ENCODE data around the gene GRPR. TPM values are rescaled to one million over a fixed set of nuclear protein-coding genes. Genes with fewer than 3 reads are reported as not detected.

Gene GRPR
- total and polyA plus RNA-seq, 10 of the 15 experiments (the other 5 are each of a cell fraction or from before 2014, with no cell fraction given): 0.10 to 3.7 (median 0.21) TPM; not detected in 1

DNA sequence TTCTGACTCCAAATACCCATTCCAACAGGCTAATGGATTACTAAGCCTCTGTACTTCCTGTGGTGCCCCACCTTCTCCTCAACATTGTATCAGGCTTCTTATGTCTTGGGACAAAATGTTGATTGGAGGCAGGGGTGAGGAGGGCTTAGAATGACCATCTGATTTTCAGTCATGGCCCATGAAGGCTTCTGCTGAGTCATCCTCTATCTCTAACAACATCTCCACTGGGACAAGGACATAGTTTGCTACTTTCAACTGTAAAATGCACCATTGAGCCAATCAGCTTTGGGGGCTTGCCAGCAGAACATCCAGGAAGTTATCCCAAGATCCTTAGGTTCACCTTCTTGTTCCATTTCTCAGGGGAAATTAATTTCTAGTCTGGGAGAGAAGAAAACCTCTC, 73.5 kb downstream of the GRPR start:
- intact Hi-C loops (cut with micrococcal nuclease; ENCODE audit: unreplicated experiment) (no loop called here), in situ Hi-C loops (cut with MboI) (no loop called here)
- no peaks in the 10 kb centered on the region for H3K79me2 ChIP-seq (ENCODE audit: control insufficient read depth, insufficient read depth, low read length)
- H3K36me3 ChIP-seq (ENCODE audit: control insufficient read depth in 2 of 2, insufficient read depth in 2 of 2, low read length in 1 of 2): no peaks in the 10 kb centered on the region
- H3K9me3 ChIP-seq (replicated peaks; ENCODE audit: control insufficient read depth, insufficient read depth, low read length): no peaks in the 10 kb centered on the region
- no peak overlapping the region for H3K9ac ChIP-seq (ENCODE audit: control insufficient read depth, insufficient read depth, low read length)
- H3K27ac ChIP-seq (ENCODE audit: control insufficient read depth, insufficient read depth): no peak overlapping the region
- FAIRE-seq (no peak), ATAC-seq (no peak), DNase-seq (ENCODE audit: low read depth, low spot score) (no peak)
- H2AFZ ChIP-seq (ENCODE audit: control insufficient read depth, low read depth, low read length): no peak overlapping the region
- H4K20me1 ChIP-seq (ENCODE audit: control insufficient read depth, insufficient read depth): no peaks in the 10 kb centered on the region
- ChIA-PET POLR2A (no interaction called here), SMC1A (ENCODE audit: uncharacterized antibody, unreplicated experiment) (interaction anchor here (1.2 kb wide), 1 partner anchor 12 kb away, joined by 3 read pairs; no protein-coding TSS in a partner anchor), CTCF (no interaction called here), RAD21 (ENCODE audit: unreplicated experiment) (no interaction called here)
- no peaks in the 10 kb centered on the region for H3K27me3 ChIP-seq (replicated peaks in 1 of 2; ENCODE audit: control insufficient read depth in 2 of 2, insufficient read depth in 2 of 2, low read length in 1 of 2)
- no TSS peak for BruUV-seq (replicated peaks)
- H3K4me2 ChIP-seq (ENCODE audit: control insufficient read depth, insufficient read depth): no peak overlapping the region
- H3K4me1 ChIP-seq (ENCODE audit: control insufficient read depth, insufficient read depth, low read length): no peaks in the 10 kb centered on the region
- no peak overlapping the region for H3K4me3 ChIP-seq
- TF ChIP-seq, protein P1, sequence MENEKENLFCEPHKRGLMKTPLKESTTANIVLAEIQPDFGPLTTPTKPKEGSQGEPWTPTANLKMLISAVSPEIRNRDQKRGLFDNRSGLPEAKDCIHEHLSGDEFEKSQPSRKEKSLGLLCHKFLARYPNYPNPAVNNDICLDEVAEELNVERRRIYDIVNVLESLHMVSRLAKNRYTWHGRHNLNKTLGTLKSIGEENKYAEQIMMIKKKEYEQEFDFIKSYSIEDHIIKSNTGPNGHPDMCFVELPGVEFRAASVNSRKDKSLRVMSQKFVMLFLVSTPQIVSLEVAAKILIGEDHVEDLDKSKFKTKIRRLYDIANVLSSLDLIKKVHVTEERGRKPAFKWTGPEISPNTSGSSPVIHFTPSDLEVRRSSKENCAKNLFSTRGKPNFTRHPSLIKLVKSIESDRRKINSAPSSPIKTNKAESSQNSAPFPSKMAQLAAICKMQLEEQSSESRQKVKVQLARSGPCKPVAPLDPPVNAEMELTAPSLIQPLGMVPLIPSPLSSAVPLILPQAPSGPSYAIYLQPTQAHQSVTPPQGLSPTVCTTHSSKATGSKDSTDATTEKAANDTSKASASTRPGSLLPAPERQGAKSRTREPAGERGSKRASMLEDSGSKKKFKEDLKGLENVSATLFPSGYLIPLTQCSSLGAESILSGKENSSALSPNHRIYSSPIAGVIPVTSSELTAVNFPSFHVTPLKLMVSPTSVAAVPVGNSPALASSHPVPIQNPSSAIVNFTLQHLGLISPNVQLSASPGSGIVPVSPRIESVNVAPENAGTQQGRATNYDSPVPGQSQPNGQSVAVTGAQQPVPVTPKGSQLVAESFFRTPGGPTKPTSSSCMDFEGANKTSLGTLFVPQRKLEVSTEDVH (IDR thresholded peaks at IDR 0.05; ENCODE audit: low read depth, partially characterized antibody): no peak
- TF ChIP-seq ETV6 (conservative IDR thresholded peaks at IDR 0.05 in 1 of 2, IDR thresholded peaks at IDR 0.05 in 1 of 2; ENCODE audit: borderline replicate concordance in 1 of 2, low read depth in 1 of 2): no peak
- no peak for TF ChIP-seq POLR2A (IDR thresholded peaks at IDR 0.05; ENCODE audit: low read depth, low read length)
- TF ChIP-seq ZZZ3 (IDR thresholded peaks at IDR 0.05; ENCODE audit: control insufficient read depth, insufficient read length, low read depth): no peak
- no peak for TF ChIP-seq IRF4 (IDR thresholded peaks at IDR 0.05; ENCODE audit: low read depth, low read length)
- TF ChIP-seq PKNOX1 (IDR thresholded peaks at IDR 0.05): no peak
- no peak for TF ChIP-seq HDGF (IDR thresholded peaks at IDR 0.05)
- TF ChIP-seq TCF12 (IDR thresholded peaks at IDR 0.05; ENCODE audit: low read depth, low read length): no peak
- no peak for TF ChIP-seq NRF1 (conservative IDR thresholded peaks at IDR 0.05; ENCODE audit: low read depth, low read length)
- TF ChIP-seq CEBPZ (IDR thresholded peaks at IDR 0.05; ENCODE audit: low read depth, low read length): no peak
- no peak for TF ChIP-seq KDM1A (IDR thresholded peaks at IDR 0.05; ENCODE audit: borderline replicate concordance)
- TF ChIP-seq PAX8 (IDR thresholded peaks at IDR 0.05): no peak
- TF ChIP-seq CHD1 (IDR thresholded peaks at IDR 0.05; ENCODE audit: low read depth, low read length): no peak
- no peak for TF ChIP-seq BMI1 (IDR thresholded peaks at IDR 0.05; ENCODE audit: borderline replicate concordance)
- no peak for TF ChIP-seq HCFC1 (IDR thresholded peaks at IDR 0.05; ENCODE audit: low read length)
- no peak for TF ChIP-seq RFX5 (IDR thresholded peaks at IDR 0.05; ENCODE audit: low read depth, low read length)
- no peak for TF ChIP-seq MXI1 (IDR thresholded peaks at IDR 0.05; ENCODE audit: low read depth, low read length)
- TF ChIP-seq YY1 (IDR thresholded peaks at IDR 0.05; ENCODE audit: low read depth, low read length): no peak
- TF ChIP-seq SMAD5 (IDR thresholded peaks at IDR 0.05; ENCODE audit: low read depth): no peak
